Neural crest cell (in vitro differentiated cells): ENCODE results near the gene POLD3. TPM values are rescaled to one million over a fixed set of nuclear protein-coding genes. Genes with fewer than 3 reads are reported as not detected.

Source experiments
- DNase-seq: peaks from one replicate; pipeline ENCODE4 v3.0.0; 2021; ENCODE audit warnings: low read depth, mixed read lengths, low spot score
- H3K27ac Mint-ChIP-seq: one replicate; pipeline ENCODE4 v1.8.0; 2021; ENCODE audit warnings: mild to moderate bottlenecking, mixed read lengths; ENCODE audit not compliant: unreplicated experiment
- H3K27me3 Mint-ChIP-seq: 2 replicates; pipeline ENCODE4 v1.8.0; 2021; ENCODE audit warnings: low read depth, mild to moderate bottlenecking, mixed read lengths
- H3K36me3 Mint-ChIP-seq: 2 replicates; pipeline ENCODE4 v1.8.0; 2021; ENCODE audit warnings: low read depth, mild to moderate bottlenecking, mixed read lengths
- H3K4me1 Mint-ChIP-seq: 2 replicates; pipeline ENCODE4 v1.8.0; 2021; ENCODE audit warnings: mixed read lengths
- H3K4me3 Mint-ChIP-seq: one replicate; pipeline ENCODE4 v1.8.0; 2021; ENCODE audit warnings: mild to moderate bottlenecking, mixed read lengths
- H3K9me3 Mint-ChIP-seq: 2 replicates; pipeline ENCODE4 v1.8.0; 2021; ENCODE audit warnings: mixed read lengths
- CTCF ChIP-seq: fragments of 200-600 bp; sonication (generic); conservative IDR thresholded peaks from 2 replicates; pipeline ENCODE4 v1.5.0; 2021; ENCODE audit warnings: antibody characterized with exemption, mild to moderate bottlenecking
- long read RNA-seq: library from polyadenylated mRNA; unstranded; transcript quantifications from one replicate; pipeline ENCODE4 v2.0.0, GENCODE V29; 2020
- total RNA-seq: library from RNA; stranded (reverse); gene quantifications from 2 replicates; pipeline ENCODE4 v1.2.1, GENCODE V29; 2021

Gene POLD3
- total RNA-seq, result 44.4 and 46.3 TPM in 2 replicates
- long read RNA-seq, transcript POLD3-201 (12 exons, 3,821 nt), result major isoform, 52 of 100 reads
- long read RNA-seq, partial matches to known transcripts, result 39 of 100 reads
- long read RNA-seq, other reads (novel, unspliced or antisense), result 9 of 100 reads

- DNase-seq, result peak; percentile 96
- Mint-ChIP-seq H3K4me1 (peaks cover 34% of the 10 kb centered on the region), H3K9me3 (peaks cover 6% of the 10 kb centered on the region), H3K27me3 (no peaks in the 10 kb centered on the region), H3K27ac (peak within 1 kb of the TSS; percentile 94), H3K36me3 (peaks cover 21% of the 10 kb centered on the region), H3K4me3 (peak within 1 kb of the TSS; percentile 97)
- no peak for TF ChIP-seq CTCF
Observed at GRCh38 chr11:74592441-74593362, at the start of gene POLD3. POLD3 (plus strand) TSS chr11:74592582; CDS start chr11:74592659, 77 bp downstream.

GRCh38 chr11:74543991-74544390, 48.4 kb upstream of the POLD3 start:
- Mint-ChIP-seq H3K4me1 (no peaks in the 10 kb centered on the region), H3K27me3 (no peaks in the 10 kb centered on the region), H3K9me3 (peaks cover 15% of the 10 kb centered on the region), H3K27ac (no peak overlapping the region), H3K4me3 (no peak overlapping the region), H3K36me3 (peaks cover 2% of the 10 kb centered on the region)
- TF ChIP-seq CTCF, result no peak
- DNase-seq, result no peak

GRCh38 chr11:74546752-74547151, 45.6 kb upstream of the POLD3 start:
- H3K27ac Mint-ChIP-seq, result no peak overlapping the region
- H3K27me3 Mint-ChIP-seq, result no peaks in the 10 kb centered on the region

GRCh38 chr11:74550991-74551753, 41.2 kb upstream of the POLD3 start:
- Mint-ChIP-seq H3K27me3 (no peaks in the 10 kb centered on the region), H3K4me1 (peaks cover 4% of the 10 kb centered on the region), H3K27ac (no peak overlapping the region), H3K4me3 (no peak overlapping the region), H3K36me3 (no peaks in the 10 kb centered on the region), H3K9me3 (no peaks in the 10 kb centered on the region)
- TF ChIP-seq CTCF, result no peak
- DNase-seq, result no peak

More at GRCh38 chr11:74546752-74547151, 45.6 kb upstream of the POLD3 start:
- DNase-seq, result no peak
- no peaks in the 10 kb centered on the region for H3K36me3 Mint-ChIP-seq
- peaks cover 9% of the 10 kb centered on the region for H3K9me3 Mint-ChIP-seq
- TF ChIP-seq CTCF, result no peak
- H3K4me1 Mint-ChIP-seq, result peaks cover 4% of the 10 kb centered on the region
- H3K4me3 Mint-ChIP-seq, result no peak overlapping the region

- no peak for DNase-seq
- Mint-ChIP-seq H3K27ac (no peak overlapping the region), H3K4me1 (peaks cover 4% of the 10 kb centered on the region), H3K9me3 (no peaks in the 10 kb centered on the region), H3K27me3 (no peaks in the 10 kb centered on the region), H3K4me3 (no peak overlapping the region), H3K36me3 (no peaks in the 10 kb centered on the region)
- no peak for TF ChIP-seq CTCF
Observed at GRCh38 chr11:74551754-74552145, 40.6 kb upstream of the POLD3 start.
